ENCODE results near the gene MTX1.

MTX1 gene

GRCh38 chr1:155174324-155175280, 33.9 kb upstream of the MTX1 start:
- DNase-seq (ENCODE audit: low read depth, low spot score), result no peak

- DNase-seq (ENCODE audit: low read depth, low spot score), result no peak
These were observed 33.1 kb upstream of the MTX1 start for GRCh38 chr1:155175281-155175926.

GRCh38 chr1:155175927-155176371, 32.5 kb upstream of the MTX1 start:
- no peak for DNase-seq (ENCODE audit: low read depth, low spot score)

DNA sequence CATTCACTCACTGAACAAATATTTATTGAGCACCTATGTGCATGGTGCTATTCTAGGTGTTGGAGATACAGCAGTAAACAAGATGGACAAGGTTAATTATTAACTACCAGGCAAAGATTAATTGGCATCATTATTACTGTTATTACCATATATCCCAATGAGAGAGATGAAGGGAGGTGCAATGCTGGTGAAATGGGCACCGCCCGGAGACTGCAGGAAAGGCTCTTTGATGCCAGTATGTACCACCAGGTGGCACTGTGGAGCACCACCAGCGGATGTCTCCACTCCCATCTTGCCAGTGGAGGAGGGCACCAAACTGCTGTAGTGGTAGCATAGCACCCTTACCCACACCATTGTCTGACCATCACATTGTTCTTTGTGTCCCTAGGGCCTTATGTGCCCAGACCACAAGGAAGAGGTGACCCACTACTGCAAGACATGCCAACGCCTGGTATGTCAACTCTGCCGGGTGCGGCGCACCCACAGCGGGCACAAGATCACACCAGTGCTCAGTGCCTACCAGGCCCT, 31.9 kb upstream of the MTX1 start:
- DNase-seq (ENCODE audit: low read depth, low spot score), result peak; percentile 71

GRCh38 chr1:155177192-155177917, 31.1 kb upstream of the MTX1 start:
- DNase-seq (ENCODE audit: low read depth, low spot score), result no peak

DNA sequence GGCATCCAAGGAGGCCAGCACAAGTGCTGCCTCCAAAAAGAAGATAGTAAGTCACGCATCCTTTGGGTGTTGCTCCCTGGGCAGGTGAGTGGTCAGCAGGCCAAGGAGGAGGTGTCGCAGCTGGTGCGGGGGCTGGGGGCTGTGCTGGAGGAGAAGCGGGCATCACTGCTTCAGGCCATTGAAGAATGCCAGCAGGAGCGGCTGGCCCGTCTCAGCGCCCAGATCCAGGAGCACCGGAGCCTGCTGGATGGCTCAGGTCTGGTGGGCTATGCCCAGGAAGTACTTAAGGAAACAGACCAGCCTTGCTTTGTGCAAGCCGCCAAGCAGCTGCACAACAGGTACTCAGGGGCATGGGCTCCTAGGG, 30.6 kb upstream of the MTX1 start:
- DNase-seq (ENCODE audit: low read depth, low spot score), result no peak

DNA sequence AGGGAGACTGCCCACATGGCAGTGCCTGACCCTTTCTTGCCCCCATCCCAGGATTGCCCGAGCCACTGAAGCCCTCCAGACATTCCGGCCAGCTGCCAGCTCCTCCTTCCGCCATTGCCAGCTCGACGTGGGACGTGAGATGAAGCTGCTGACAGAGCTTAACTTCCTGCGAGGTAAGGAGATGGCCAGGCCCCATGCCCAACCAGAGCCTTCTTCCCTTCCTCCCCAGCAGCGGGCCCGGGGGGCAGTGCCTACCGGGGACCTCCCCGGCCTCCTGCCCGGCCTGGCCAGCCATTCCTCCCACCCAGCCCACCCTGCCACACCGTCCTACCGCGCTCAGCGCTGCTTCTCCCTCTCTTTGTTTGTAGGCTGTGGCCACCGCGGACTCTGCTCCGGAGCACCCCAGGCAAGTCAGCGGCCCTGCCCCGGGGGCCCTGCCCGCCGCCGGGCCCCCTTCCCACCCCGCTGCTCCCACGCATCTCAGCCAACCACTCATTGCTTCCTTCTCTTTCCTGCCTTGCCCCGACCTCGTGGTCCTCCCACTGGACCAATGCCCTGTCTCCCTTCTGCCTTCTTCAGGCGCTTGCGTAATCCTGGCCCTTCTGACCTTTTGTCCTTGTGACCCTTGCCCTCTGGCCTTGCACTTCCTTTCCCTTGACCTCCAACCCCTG, 29.9 kb upstream of the MTX1 start:
- no peak for DNase-seq (ENCODE audit: low read depth, low spot score)

DNA sequence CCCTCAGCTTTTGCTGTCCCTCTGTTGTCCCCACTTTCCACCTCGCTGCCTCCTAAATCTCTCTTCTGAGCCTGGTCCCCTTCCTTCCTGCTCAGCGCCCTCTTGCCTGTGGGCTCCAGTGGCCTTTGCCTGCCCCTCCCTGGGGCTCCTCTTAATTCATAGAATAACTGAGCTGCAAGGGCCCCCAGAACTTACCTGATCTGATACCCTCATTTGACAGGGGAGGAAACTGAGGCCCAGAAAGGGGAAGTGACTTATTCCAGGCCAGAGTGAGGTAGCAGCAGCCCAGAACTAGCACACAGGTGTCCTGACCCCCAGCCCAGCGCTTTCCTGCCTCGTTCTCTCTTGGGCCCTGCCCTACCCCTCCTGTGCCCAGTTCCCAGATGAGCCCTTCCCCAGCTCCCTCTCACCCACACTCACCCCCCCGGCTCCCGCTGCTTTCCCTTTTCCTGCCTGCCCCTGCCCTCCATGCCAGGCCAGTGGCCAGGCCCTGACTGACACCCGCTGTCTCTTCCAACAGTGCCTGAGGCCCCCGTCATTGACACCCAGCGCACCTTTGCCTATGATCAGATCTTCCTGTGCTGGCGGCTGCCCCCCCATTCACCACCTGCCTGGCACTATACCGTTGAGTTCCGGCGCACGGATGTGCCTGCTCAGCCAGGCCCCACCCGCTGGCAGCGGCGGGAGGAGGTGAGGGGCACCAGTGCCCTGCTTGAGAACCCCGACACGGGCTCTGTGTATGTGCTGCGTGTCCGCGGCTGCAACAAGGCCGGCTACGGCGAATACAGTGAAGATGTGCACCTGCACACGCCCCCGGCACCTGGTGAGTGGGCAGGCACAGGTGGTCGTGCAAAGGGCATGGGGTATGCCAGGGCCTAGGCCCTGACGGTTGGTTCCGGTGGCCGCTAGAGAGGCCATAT, 29.1 kb upstream of the MTX1 start:
- no peak for DNase-seq (ENCODE audit: low read depth, low spot score)

DNA sequence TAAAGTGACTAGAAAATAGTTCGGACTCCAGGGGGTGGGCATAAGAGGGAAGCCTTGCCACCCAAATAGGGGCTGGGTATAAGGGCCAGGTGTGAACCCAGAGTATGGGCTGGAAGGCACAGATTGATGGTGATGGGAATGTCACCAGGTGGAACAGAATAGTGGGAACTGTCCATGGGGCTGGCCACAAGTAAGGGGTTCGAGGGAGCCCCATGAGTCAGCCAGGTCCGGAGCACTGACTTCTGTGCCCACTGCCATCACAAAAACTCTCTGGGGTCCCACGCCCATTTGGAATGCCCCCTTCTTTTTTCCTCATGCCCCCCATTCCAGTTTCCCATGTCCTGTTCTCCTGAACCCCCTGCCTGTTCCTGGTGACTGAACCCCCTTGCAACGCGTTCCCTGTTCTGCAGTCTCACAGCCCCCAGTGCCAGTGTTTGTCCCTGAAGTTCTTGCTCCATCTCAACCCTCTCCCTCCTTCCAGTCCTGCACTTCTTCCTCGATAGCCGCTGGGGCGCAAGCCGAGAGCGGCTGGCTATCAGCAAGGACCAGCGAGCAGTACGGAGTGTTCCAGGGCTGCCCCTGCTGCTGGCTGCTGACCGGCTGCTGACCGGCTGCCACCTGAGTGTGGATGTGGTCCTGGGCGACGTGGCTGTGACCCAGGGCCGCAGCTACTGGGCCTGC, 27.0 kb upstream of the MTX1 start:
- DNase-seq (ENCODE audit: low read depth, low spot score), result no peak

DNA sequence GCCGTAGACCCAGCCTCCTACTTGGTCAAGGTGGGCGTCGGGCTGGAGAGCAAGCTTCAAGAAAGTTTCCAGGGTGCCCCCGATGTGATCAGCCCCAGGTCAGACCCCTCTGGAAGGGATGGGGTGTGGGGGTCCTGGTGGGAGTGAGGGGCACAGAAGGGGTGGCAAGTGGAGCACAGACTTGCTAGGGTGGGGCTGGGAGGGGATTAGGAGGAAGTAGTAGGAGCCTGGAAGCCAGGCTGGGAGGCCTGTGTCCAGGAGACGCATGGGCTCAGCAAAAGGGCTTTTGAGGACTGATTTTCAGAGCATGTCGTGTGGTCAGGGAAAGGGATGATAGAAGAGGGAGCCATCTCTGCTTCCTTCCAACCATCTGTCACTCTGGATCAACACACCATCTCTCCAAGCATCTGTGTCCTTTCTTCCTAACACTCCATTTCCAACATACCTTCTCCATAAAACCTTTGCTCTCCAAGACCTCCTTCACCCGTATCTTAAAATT, 26.4 kb upstream of the MTX1 start:
- DNase-seq (ENCODE audit: low read depth, low spot score), result no peak

DNA sequence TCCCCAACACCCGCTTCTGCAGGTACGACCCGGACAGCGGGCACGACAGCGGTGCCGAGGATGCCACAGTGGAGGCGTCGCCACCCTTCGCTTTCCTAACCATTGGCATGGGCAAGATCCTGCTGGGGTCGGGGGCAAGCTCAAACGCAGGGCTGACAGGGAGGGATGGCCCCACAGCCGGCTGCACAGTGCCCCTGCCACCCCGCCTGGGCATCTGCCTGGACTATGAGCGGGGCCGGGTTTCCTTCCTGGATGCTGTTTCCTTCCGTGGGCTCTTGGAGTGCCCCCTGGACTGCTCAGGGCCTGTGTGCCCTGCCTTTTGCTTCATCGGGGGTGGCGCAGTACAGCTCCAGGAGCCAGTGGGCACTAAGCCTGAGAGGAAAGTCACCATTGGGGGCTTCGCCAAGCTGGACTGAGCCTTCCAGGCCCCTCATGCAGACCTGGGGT, 24.7 kb upstream of the MTX1 start:
- no peak for DNase-seq (ENCODE audit: low read depth, low spot score)

DNA sequence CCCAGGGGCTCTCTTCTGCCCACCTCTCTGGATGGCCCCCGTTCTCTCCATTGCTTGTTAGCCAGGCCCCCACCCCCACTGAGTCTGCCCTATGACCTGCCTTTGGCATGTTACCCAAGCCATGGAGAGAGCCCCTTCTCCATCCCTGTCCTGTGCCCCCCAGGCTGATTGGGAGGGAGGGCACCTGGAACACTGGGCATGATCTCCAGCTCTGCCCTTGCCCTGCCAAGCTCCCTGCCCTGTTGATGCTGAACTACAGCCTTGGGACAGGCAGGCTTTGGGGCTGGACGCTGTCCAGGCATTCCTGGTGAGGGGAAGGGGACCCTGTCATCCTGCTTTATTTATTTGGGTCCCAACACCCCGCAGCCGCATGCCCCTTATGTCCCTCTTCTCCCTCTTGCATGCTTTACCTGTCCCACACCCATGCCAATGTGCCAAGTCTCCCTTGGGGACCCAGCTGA, 24.1 kb upstream of the MTX1 start:
- DNase-seq (ENCODE audit: low read depth, low spot score), result no peak

GRCh38 chr1:155184835-155185782, 23.4 kb upstream of the MTX1 start:
- no peak for DNase-seq (ENCODE audit: low read depth, low spot score)

- DNase-seq (ENCODE audit: low read depth, low spot score), result no peak
These were observed 22.8 kb upstream of the MTX1 start for GRCh38 chr1:155185783-155186066.

- no peak for DNase-seq (ENCODE audit: low read depth, low spot score)
These were observed 22.3 kb upstream of the MTX1 start for GRCh38 chr1:155186067-155186793.

DNA sequence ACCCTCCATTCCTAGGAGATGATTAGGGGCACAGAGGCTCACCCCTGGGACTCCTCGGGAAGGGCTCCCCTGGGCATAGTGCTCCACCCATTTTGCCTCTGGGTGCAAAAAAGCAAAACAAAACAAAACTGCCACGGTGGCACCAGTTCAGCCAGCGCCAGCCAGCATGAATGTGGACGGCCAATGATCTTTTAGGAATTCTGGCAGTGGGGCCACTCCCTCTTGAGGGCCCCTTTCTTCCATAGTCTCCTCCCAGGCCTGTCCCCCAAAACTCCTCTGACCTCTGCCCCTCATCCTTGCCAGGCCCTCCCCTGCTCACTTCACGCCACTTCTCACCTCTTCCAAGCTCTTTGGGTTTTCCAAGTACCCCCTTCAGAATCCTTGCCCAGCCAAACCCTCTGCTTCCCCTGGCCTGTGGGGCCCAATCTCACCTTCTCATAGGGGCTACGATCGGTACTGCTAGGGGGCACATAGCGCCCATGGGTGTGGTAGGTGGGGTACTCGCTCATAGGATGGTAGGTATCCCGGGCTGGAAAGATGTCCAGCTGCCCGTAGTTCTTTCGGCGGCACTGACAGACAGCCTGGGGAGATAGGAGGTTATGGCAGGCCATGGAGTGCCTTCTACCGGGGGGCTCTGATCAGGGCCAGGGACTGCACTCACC, 21.6 kb upstream of the MTX1 start:
- no peak for DNase-seq (ENCODE audit: low read depth, low spot score)

GRCh38 chr1:155187456-155187891, 21.0 kb upstream of the MTX1 start:
- DNase-seq (ENCODE audit: low read depth, low spot score), result no peak

All from activated CD4-positive, CD25-positive, alpha-beta regulatory T cell treated with anti-CD3 and anti-CD28 coated beads, Interleukin-2, amount 50 U/mL, for 16 hours (primary cell).